Inferior parietal cortex (tissue), 1 donor: ENCODE results near the gene ZBTB46.
"Not testable (repeated sequence)": the region's sequence is repeated elsewhere in the genome, so short reads cannot be mapped to it uniquely, and the experiment has no call there.

ENCODE experiments used
- DNase-seq: peaks from one replicate; pipeline ENCODE4 v3.0.0-alpha.2; 2016; ENCODE audit errors: extremely low spot score

Gene ZBTB46

GRCh38 chr20:63735859-63736718, 95.0 kb downstream of the ZBTB46 start, which contains the start of gene LIME1:
TSS of gene LIME1 (plus strand) at chr20:63736664. CDS start at chr20:63737550, 886 bp downstream.
- no peak for DNase-seq

DNA sequence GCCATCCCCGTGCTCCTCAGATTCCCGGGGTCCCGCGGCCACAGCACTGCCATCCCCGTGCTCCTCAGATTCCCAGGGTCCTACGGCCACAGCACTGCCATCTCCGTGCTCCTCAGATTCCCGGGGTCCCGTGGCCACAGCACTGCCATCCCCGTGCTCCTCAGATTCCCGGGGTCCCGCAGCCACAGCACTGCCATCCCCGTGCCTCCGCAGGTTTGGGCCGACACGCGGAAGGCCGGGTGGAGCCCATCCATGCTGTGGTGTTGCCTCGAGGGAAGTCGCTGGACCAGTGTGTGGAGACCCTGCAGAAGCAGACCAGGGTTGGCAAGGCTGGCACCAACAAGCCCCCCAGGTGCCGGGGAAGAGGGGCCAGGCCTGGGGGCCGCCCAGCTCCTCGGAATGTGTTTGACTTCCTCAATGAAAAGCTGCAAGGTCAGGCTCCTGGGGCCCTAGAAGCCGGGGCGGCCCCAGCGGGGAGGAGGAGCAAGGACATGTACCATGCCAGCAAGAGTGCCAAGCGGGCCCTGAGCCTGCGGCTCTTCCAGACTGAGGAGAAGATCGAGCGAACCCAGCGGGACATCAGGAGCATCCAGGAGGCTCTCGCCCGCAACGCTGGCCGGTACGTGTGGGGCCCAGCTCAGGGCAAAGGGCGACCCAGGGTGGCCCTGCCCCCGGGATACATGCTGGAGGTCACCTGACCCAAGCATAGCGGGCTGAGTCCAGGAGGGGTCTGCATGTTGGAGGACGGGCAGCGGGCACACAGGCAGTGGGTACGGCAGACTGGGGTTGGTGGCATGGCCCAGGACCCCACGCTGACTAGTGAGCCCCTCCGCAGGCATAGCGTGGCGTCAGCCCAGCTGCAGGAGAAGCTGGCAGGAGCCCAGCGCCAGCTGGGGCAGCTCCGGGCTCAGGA, 95.9 kb downstream of the ZBTB46 start:
- DNase-seq = no peak

- DNase-seq = no peak
Observed at GRCh38 chr20:63734111-63734945, 96.7 kb downstream of the ZBTB46 start.

DNA sequence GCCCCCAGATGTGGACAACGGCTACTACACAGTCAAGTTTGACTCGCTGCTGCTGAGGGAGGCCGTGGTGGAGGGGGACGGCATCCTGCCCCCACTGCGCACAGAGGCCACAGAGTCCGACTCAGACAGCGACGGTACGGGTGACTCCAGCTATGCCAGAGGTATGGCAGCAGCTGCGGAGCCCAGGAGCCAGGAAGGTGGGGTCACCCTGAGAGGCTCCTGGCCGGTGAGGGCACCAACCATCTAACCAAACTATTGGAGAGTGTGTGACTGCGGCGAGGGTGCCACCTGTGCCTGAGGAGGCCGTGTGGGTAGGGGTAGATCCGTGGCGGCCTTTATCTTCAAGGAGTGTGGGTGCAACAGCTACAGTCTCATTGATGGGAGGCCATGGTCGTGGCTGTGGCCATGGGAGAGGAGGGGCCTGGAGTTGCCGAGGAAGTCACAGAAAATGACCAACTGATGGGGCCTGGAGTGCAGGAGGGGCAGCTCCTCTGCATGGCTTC, 97.4 kb downstream of the ZBTB46 start:
- no peak for DNase-seq

- no peak for DNase-seq
Observed at GRCh38 chr20:63733117-63733516, 97.9 kb downstream of the ZBTB46 start.

GRCh38 chr20:63732118-63733095, 98.7 kb downstream of the ZBTB46 start:
- DNase-seq = no peak

DNA sequence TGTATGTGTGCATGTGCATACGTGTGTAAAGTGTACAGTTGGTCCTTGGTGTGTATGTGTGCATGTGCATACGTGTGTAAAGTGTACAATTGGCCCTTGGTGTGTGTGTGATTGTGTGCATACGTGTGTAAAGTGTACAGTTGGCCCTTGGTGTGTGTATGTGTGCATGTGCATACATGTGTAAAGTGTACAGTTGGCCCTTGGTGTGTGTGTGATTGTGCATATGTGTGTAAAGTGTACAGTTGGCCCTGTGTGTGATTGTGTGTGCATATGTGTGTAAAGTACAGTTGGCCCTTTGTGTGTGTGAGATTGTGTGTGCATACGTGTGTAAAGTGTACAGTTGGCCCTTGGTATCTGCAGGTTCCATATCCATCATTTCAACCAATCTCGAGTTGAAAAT, 99.7 kb downstream of the ZBTB46 start:
- no peak for DNase-seq

GRCh38 chr20:63730189-63730733, 100.8 kb downstream of the ZBTB46 start:
- DNase-seq = not testable (repeated sequence)

GRCh38 chr20:63722967-63723622, 108.0 kb downstream of the ZBTB46 start:
- not testable (repeated sequence) for DNase-seq

GRCh38 chr20:63718996-63719395, 112.1 kb downstream of the ZBTB46 start:
- DNase-seq = no peak

DNA sequence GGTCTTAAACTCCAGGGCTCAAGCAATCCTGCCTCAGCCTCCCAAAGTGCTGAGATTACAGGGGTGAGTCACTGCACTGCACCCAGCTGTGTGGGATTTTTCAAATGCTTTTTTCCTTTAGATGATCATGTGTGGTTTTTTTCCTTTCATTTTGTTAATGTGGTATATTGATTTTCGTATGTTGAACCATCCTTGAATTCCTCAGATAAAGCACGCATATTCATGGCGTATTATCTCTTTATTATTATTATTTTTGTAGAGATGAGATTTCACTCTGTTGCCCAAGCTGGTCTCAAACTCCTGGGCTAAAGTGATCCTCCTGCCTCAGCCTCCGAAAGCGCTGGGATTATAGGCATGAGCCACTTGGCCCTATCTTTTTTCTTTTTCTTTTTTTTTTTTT, 116.2 kb downstream of the ZBTB46 start:
- DNase-seq = no peak

DNA sequence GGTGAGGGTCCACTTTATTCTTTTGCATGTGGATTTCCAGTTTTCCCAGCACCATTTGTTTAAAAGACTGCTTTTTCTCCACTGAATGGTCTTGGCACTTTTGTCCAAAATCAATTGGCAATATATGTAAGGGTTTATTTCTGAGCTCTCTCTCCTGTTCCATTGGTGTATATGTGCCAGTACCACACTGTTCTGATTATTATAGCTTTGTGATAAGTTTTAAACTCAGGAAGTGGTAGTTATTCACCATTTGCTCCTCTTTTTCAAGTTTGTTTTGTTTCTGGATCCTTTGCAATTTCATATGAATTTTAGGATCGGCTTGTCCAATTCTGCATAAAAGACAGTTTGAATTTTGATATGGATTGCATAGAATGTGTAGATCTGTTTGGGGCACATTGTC, 118.9 kb downstream of the ZBTB46 start:
- DNase-seq = no peak

- no peak for DNase-seq
Observed at GRCh38 chr20:63711085-63711645, 119.9 kb downstream of the ZBTB46 start.

GRCh38 chr20:63709149-63709527, 121.9 kb downstream of the ZBTB46 start:
- no peak for DNase-seq

GRCh38 chr20:63708301-63709148, 122.5 kb downstream of the ZBTB46 start:
- DNase-seq = no peak

DNA sequence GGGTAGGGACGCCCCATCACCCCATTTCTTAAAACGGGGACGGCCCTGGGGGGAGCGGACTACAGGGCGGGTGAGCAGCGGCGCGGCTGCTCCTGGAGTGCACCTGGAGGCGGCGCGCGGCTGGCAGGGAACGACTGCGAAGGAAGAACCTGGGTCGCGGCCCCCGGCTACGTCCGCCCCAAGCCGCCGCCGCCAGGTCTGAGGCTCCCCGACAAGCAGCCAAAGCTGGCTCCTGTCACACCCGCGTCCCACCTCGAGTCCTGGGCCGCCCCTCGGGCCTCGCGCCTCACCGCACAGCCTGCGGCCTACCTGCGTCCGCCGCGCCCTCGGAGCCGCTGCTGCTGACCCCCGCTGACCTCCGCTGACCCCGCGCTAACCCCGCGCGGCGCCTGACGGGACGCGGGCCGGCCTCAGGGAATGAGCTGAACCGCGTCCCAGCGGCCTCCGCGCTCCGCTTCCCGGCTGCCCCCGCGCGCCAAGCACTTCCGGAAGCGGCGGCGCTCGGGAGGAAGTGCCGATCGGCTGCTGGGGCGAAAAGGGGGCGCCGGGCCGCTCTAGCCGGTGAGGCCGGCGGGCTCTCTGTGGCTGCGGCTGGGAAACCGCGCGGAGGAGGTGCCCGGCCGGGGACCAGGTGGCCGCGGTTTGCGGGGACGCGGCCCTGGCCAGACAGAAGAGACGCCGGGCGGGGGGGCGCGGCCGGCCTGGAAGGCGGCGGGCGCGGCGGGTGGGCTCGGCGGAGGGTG, 123.3 kb downstream of the ZBTB46 start, which contains the start of the genes ARFRP1 and ZGPAT:
ARFRP1 (minus strand) TSS at position 419 of the 743 bp plus-strand sequence. CDS start 885 bp downstream, outside the sequence.
ZGPAT (plus strand) TSS at position 482 of the 743 bp plus-strand sequence. CDS start 542 bp downstream, outside the sequence.
- DNase-seq = peak; percentile 90
